H1 (cell line): ENCODE results near the gene POLDIP2. TPM values are rescaled to one million over a fixed set of nuclear protein-coding genes. Genes with fewer than 3 reads are reported as not detected.

Source experiments
- CTCF ChIA-PET: fragments of 300-600 bp; sonication (Branson Sonifier 250); formaldehyde crosslinking; loops from one replicate; lab custom pipeline; 2021; ENCODE audit not compliant: partially characterized antibody; lab: Charles Lee
- POLR2A ChIA-PET: fragments of 300-600 bp; sonication (Branson Sonifier 250); formaldehyde crosslinking; loops from one replicate; lab custom pipeline; 2021; ENCODE audit warnings: inconsistent platforms; ENCODE audit not compliant: partially characterized antibody; lab: Charles Lee
- DNase-seq, 2 experiments: peaks; one replicate each; pipeline versions ENCODE4 v3.0.0 to v3.0.0-alpha.2; 2010 to 2022; ENCODE audit warnings: low spot score in 2 of 2, low read depth in 1 of 2, mixed read lengths in 1 of 2
- FAIRE-seq: peaks from 2 replicates; lab custom pipeline; 2011; peaks lifted over from hg19 to GRCh38; lab: Jason Lieb, UNC
- H2AFZ ChIP-seq: 2 replicates; pipeline ENCODE4 v1.8.1; 2012; ENCODE audit warnings: low read length, inconsistent platforms
- H2AK5ac ChIP-seq: 2 replicates; pipeline ENCODE4 v1.6.1; 2013; ENCODE audit warnings: low read depth, low read length
- H2BK120ac ChIP-seq: replicated peaks from 2 replicates; pipeline ENCODE3; 2013; ENCODE audit warnings: low read depth, low read length, inconsistent platforms
- H2BK12ac ChIP-seq: 2 replicates; pipeline ENCODE4 v1.6.1; 2013; ENCODE audit warnings: low read depth, low read length
- H2BK15ac ChIP-seq: 2 replicates; pipeline ENCODE4 v1.6.1; 2013; ENCODE audit warnings: low read length
- H2BK20ac ChIP-seq: 2 replicates; pipeline ENCODE4 v1.6.1; 2013; ENCODE audit warnings: low read length
- H2BK5ac ChIP-seq: 2 replicates; pipeline ENCODE4 v1.6.1; 2013; ENCODE audit warnings: low read depth, low read length
- H3K14ac ChIP-seq: 2 replicates; pipeline ENCODE4 v1.6.1; 2013; ENCODE audit warnings: inconsistent platforms; ENCODE audit not compliant: insufficient read length
- H3K18ac ChIP-seq: 2 replicates; pipeline ENCODE4 v1.6.1; 2013; ENCODE audit warnings: low read length; ENCODE audit errors: extremely low read depth
- H3K23ac ChIP-seq: 2 replicates; pipeline ENCODE4 v1.6.1; 2013; ENCODE audit warnings: inconsistent platforms; ENCODE audit not compliant: insufficient read length
- H3K23me2 ChIP-seq: 2 replicates; pipeline ENCODE4 v1.6.1; 2013; ENCODE audit warnings: low read depth, low read length
- H3K27ac ChIP-seq: 2 replicates; pipeline ENCODE4 v1.6.1; 2011; ENCODE audit warnings: low read depth, low read length, inconsistent platforms
- H3K27me3 ChIP-seq, 4 experiments: replicated peaks in 1 of 4; 1 replicate in 1 of 4; 2 replicates in 3 of 4; pipeline versions ENCODE4 v1.6.1 to v1.8.1; 2011 to 2013; ENCODE audit warnings: low read length in 3 of 4, mild to moderate bottlenecking in 3 of 4, inconsistent platforms in 2 of 4, mixed read lengths in 2 of 4, moderate library complexity in 1 of 4; ENCODE audit not compliant: control insufficient read depth in 3 of 4, insufficient read depth in 3 of 4; ENCODE audit errors: extremely low read depth in 1 of 4
- H3K36me3 ChIP-seq, 4 experiments: 2 replicates each; pipeline versions ENCODE4 v1.6.1 to v1.8.1; 2011 to 2013; ENCODE audit warnings: mild to moderate bottlenecking in 4 of 4, low read length in 3 of 4, moderate library complexity in 2 of 4, control low read depth in 1 of 4, inconsistent platforms in 1 of 4; ENCODE audit not compliant: insufficient read depth in 4 of 4, control insufficient read depth in 2 of 4
- H3K4ac ChIP-seq: replicated peaks from 2 replicates; pipeline ENCODE3; 2013; ENCODE audit warnings: low read length, low read depth, mixed read lengths, inconsistent platforms; ENCODE audit not compliant: insufficient read length
- H3K4me1 ChIP-seq, 4 experiments: replicated peaks in 1 of 4; 1 replicate in 1 of 4; 2 replicates in 3 of 4; pipeline versions ENCODE4 v1.6.1 to v1.8.1; 2011 to 2013; ENCODE audit warnings: low read length in 3 of 4, inconsistent platforms in 2 of 4, mixed read lengths in 1 of 4; ENCODE audit not compliant: insufficient read depth in 4 of 4, control insufficient read depth in 3 of 4
- H3K4me2 ChIP-seq, 2 experiments: 2 replicates each; pipeline versions ENCODE4 v1.6.1 to v1.8.1; 2011 to 2013; ENCODE audit warnings: low read depth in 2 of 2, low read length in 2 of 2, control low read depth in 1 of 2, inconsistent platforms in 1 of 2, mild to moderate bottlenecking in 1 of 2; ENCODE audit not compliant: insufficient read depth in 1 of 2
- H3K4me3 ChIP-seq, 4 experiments: fragments of 200-600, 300-600 bp in 1 of 4; sonication (generic), shearing (Covaris generic), sonication (Bioruptor Twin) in 1 of 4; 2 replicates each; pipeline versions ENCODE4 v1.5.1 to v1.8.1; 2011 to 2016; ENCODE audit warnings: low read length in 4 of 4, low read depth in 3 of 4, control low read depth in 2 of 4, inconsistent platforms in 2 of 4, mild to moderate bottlenecking in 2 of 4, mixed read lengths in 1 of 4, moderate library complexity in 1 of 4; ENCODE audit not compliant: insufficient read depth in 2 of 4; ENCODE audit errors: extremely low read depth in 1 of 4
- H3K56ac ChIP-seq: replicated peaks from 2 replicates; pipeline ENCODE3; 2013; ENCODE audit warnings: low read depth, mild to moderate bottlenecking, mixed read lengths, low read length, inconsistent platforms; ENCODE audit not compliant: insufficient read length
- H3K79me1 ChIP-seq: 2 replicates; pipeline ENCODE4 v1.6.1; 2013; ENCODE audit warnings: low read depth, low read length, control low read depth
- H3K79me2 ChIP-seq, 2 experiments: 2 replicates each; pipeline versions ENCODE4 v1.6.1 to v1.8.1; 2012 to 2013; ENCODE audit warnings: low read length in 2 of 2, mild to moderate bottlenecking in 2 of 2, inconsistent platforms in 1 of 2; ENCODE audit not compliant: insufficient read depth in 2 of 2, control insufficient read depth in 1 of 2
- H3K9ac ChIP-seq, 4 experiments: replicated peaks in 1 of 4; 1 replicate in 1 of 4; 2 replicates in 3 of 4; pipeline versions ENCODE4 v1.6.1 to v1.8.1; 2011 to 2013; ENCODE audit warnings: low read depth in 3 of 4, low read length in 3 of 4, control low read depth in 2 of 4, mild to moderate bottlenecking in 2 of 4, moderate library complexity in 2 of 4, inconsistent platforms in 1 of 4; ENCODE audit errors: extremely low read depth in 1 of 4
- H3K9me3 ChIP-seq, 2 experiments: 2 replicates each; pipeline versions ENCODE4 v1.6.1 to v1.8.1; 2012 to 2013; ENCODE audit warnings: mild to moderate bottlenecking in 2 of 2, moderate library complexity in 2 of 2, control low read depth in 1 of 2, inconsistent platforms in 1 of 2, low read depth in 1 of 2, low read length in 1 of 2, mixed read lengths in 1 of 2; ENCODE audit not compliant: insufficient read depth in 2 of 2
- H4K20me1 ChIP-seq, 2 experiments: replicated peaks in 1 of 2; 2 replicates each; pipeline versions ENCODE3 to v1.8.1; 2011 to 2013; ENCODE audit warnings: inconsistent platforms in 2 of 2, low read length in 2 of 2, mild to moderate bottlenecking in 1 of 2; ENCODE audit not compliant: insufficient read depth in 2 of 2, control insufficient read depth in 1 of 2
- H4K5ac ChIP-seq: 2 replicates; pipeline ENCODE4 v1.6.1; 2013; ENCODE audit warnings: low read length, low read depth, mixed read lengths, inconsistent platforms; ENCODE audit not compliant: insufficient read length
- H4K8ac ChIP-seq: 2 replicates; pipeline ENCODE4 v1.8.0; 2013; ENCODE audit warnings: mild to moderate bottlenecking, moderate library complexity, low read length, inconsistent platforms; ENCODE audit not compliant: insufficient read depth; ENCODE audit errors: extremely low read depth
- H4K91ac ChIP-seq: replicated peaks from 2 replicates; pipeline ENCODE3; 2013; ENCODE audit warnings: low read length, mixed read lengths, inconsistent platforms; ENCODE audit not compliant: insufficient read length
- CHD1 ChIP-seq: IDR thresholded peaks from 2 replicates; pipeline ENCODE4 v1.6.1; 2012; ENCODE audit warnings: low read depth, low read length, improper control_type of control experiment
- CTCF ChIP-seq, 3 experiments: IDR thresholded peaks; 1 replicate in 2 of 3; 2 replicates in 1 of 3; pipeline versions ENCODE4 v1.5.1 to v1.6.1; 2011; ENCODE audit warnings: low read length in 3 of 3, mild to moderate bottlenecking in 3 of 3, inconsistent platforms in 2 of 3, low read depth in 1 of 3, moderate library complexity in 1 of 3; ENCODE audit not compliant: insufficient read depth in 1 of 3; ENCODE audit errors: control extremely low read depth in 1 of 3
- RXRA ChIP-seq: IDR thresholded peaks from 2 replicates; pipeline ENCODE4 v1.6.1; 2011; ENCODE audit warnings: low read depth, mild to moderate bottlenecking, low read length, moderate library complexity; ENCODE audit not compliant: insufficient read depth
- SIN3A ChIP-seq, 2 experiments: IDR thresholded peaks in 1 of 2; conservative IDR thresholded peaks in 1 of 2; 2 replicates each; pipeline ENCODE4 v1.6.1; 2011 to 2012; ENCODE audit warnings: low read length in 2 of 2, improper control_type of control experiment in 1 of 2, low read depth in 1 of 2, mild to moderate bottlenecking in 1 of 2
- TCF12 ChIP-seq: IDR thresholded peaks from 2 replicates; pipeline ENCODE4 v1.6.1; 2011; ENCODE audit warnings: low read depth, mild to moderate bottlenecking, low read length
- WGBS, 2 experiments: shearing (Covaris generic) in 1 of 2; methylation state at CpG; one replicate each; pipeline versions ENCODE4 v1.1.6 to v1.1.7; 2013 to 2015; ENCODE audit warnings: low lambda C conversion rate in 2 of 2, mixed read lengths in 2 of 2, inconsistent platforms in 1 of 2, low coverage in 1 of 2, missing lambda C conversion rate in 1 of 2; ENCODE audit not compliant: insufficient replicate concordance in 2 of 2, insufficient coverage in 1 of 2, insufficient read length in 1 of 2; ENCODE audit errors: extremely low coverage in 1 of 2, missing lambda C conversion rate in 1 of 2; 5-methylcytosine and 5-hydroxymethylcytosine counted together
- polyA plus RNA-seq, 7 experiments: library from polyadenylated mRNA; depleted of rRNA in 3 of 7; stranded (reverse) in 5 of 7; unstranded in 2 of 7; fragments of >200 nt in 5 of 7; fragments of 200-250 nt in 2 of 7; gene quantifications; 1 replicate in 5 of 7; 2 replicates in 1 of 7; 4 replicates in 1 of 7; pipeline versions ENCODE4 v1.2.1 to v1.2.3, GENCODE V29; 2011 to 2013; ENCODE audit warnings: missing spikeins in 2 of 7, mixed read lengths in 2 of 7
- total RNA-seq: library from RNA; stranded (reverse); fragmentation: NEBNext Ultra II Directional; extraction: Animal tissue kit (Norgen Biotek cat#: 25700); gene quantifications from 2 replicates; pipeline ENCODE4 v1.2.1, GENCODE V29; 2021

The POLDIP2 gene
- total and polyA plus RNA-seq, 2 of the 8 experiments (the other 6 are each of a cell fraction or from before 2014, with no cell fraction given): 74.0 to 76.1 TPM

DNA sequence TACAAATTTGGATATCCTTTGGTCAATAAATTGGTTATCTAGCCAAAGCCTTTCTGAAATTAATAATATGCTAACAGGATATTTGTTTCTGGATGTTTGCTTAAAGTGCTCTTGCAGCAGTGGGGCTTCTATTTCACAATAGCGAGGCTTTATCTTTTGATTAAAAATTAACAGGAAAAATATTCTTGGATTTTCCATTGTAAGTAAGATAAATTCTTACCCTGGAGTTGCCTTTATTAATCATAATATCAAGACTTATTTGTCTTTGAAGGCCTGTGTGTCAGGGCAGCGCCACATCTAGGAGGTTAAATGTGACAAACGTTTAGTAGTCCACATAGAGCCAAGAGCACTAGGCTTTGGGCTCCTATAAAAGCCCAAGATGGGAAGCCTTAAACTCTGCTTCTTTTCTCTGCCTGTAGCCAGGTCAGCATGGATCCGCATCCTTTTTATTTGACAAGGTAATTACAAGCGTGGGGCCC is 33.0 kb downstream of the POLDIP2 start:
- Histone ChIP-seq H3K18ac (no peak overlapping the region), H4K5ac (no peak overlapping the region), H2BK20ac (no peak overlapping the region), H4K20me1 (peaks cover 6 to 22% of the 10 kb centered on the region in 2 experiments), H2BK15ac (no peak overlapping the region), H3K9ac (no peak overlapping the region), H3K36me3 (peaks cover 10 to 43% (median 30%) of the 10 kb centered on the region in 4 experiments), H2BK120ac (no peak overlapping the region), H3K27ac (no peak overlapping the region), H2AFZ (no peak overlapping the region), H2AK5ac (no peak overlapping the region), H2BK12ac (no peak overlapping the region), H3K23me2 (peaks cover 2% of the 10 kb centered on the region; the same call in 1 of the 2 replicates), H3K14ac (no peak overlapping the region), H3K23ac (no peak overlapping the region), H3K9me3 (no peaks in the 10 kb centered on the region), H3K4me3 (no peak overlapping the region), H3K4me1 (peaks cover 0 to 7% (median 3%) of the 10 kb centered on the region in 4 experiments; a peak in 2 of 7 replicates), H3K79me2 (peaks cover 38 to 75% of the 10 kb centered on the region in 2 experiments), H4K91ac (no peak overlapping the region), H3K79me1 (0 out of 2 replicates have a peak, but pooled peaks cover 4% of the 10 kb centered on the region), H3K56ac (no peak overlapping the region), H3K27me3 (no peaks in the 10 kb centered on the region), H3K4ac (no peak overlapping the region), H4K8ac (no peak overlapping the region), H2BK5ac (no peak overlapping the region), H3K4me2 (no peak overlapping the region)
- DNase-seq: peak in 1 of 2 experiments; percentile 13
- FAIRE-seq: no peak
- CTCF ChIA-PET: no interaction called here
- no peak for TF ChIP-seq CHD1
- TF ChIP-seq SIN3A (conservative IDR thresholded peaks at IDR 0.05 in 1 of 2, IDR thresholded peaks at IDR 0.05 in 1 of 2; ENCODE audit: low read depth in 1 of 2, low read length in 2 of 2): no peak
- TF ChIP-seq TCF12: no peak
- TF ChIP-seq RXRA: no peak
- no peak for TF ChIP-seq CTCF (IDR thresholded peaks at IDR 0.05; ENCODE audit: control extremely low read depth in 1 of 3, insufficient read depth in 1 of 3, low read depth in 1 of 3, low read length in 3 of 3)
- 84% methylated on average over 5 of the region's 5 CpGs; no CpG with 5 or more reads in 1 of the 2 experiments for WGBS, 2 experiments
- POLR2A ChIA-PET: interaction anchor here (2.1 kb wide), 1 partner anchor 11 kb away, joined by 6 read pairs; no protein-coding TSS in a partner anchor
